IMR-90 (cell line): ENCODE measurements around the gene GGT1. TPM values are rescaled to one million over a fixed set of nuclear protein-coding genes. Genes with fewer than 3 reads are reported as not detected.
"Not testable (repeated sequence)": the region's sequence is repeated elsewhere in the genome, so short reads cannot be mapped to it uniquely, and the experiment has no call there.

ENCODE experiments used
- ATAC-seq: fragments of 200-7000 bp; cut with Tn5 transposase; 2 replicates; pipeline ENCODE4 v1.9.1; 2020; ENCODE audit warnings: low read depth, mild to moderate bottlenecking, moderate library complexity
- BruUV-seq: library from RNA; stranded (reverse); fragments of 400-500 nt; replicated peaks from 2 replicates; lab custom pipeline; 2021; lab: Mats Ljungman, UMichigan
- CTCF ChIA-PET: fragments of 300-600 bp; formaldehyde crosslinking; extraction: SDS; loops from one replicate; lab custom pipeline; 2021; ENCODE audit warnings: antibody characterized with exemption; lab: Yijun Ruan, JAX
- POLR2A ChIA-PET: fragments of 300-600 bp; sonication (Branson Sonifier 250); formaldehyde crosslinking; loops from one replicate; lab custom pipeline; 2022; ENCODE audit warnings: antibody characterized with exemption; ENCODE audit not compliant: unreplicated experiment; lab: Charles Lee
- DNase-seq: peaks from one replicate; pipeline ENCODE4 v3.0.0; 2013
- H2AFZ ChIP-seq: replicated peaks from 2 replicates; pipeline ENCODE3; 2013; ENCODE audit warnings: low read length, mild to moderate bottlenecking; ENCODE audit not compliant: poor library complexity
- H2AK5ac ChIP-seq: 2 replicates; pipeline ENCODE4 v1.6.1; 2013; ENCODE audit warnings: low read depth, low read length, inconsistent platforms
- H2AK9ac ChIP-seq: replicated peaks from 2 replicates; pipeline ENCODE3; 2013; ENCODE audit warnings: mild to moderate bottlenecking, low read depth, low read length, moderate library complexity; ENCODE audit not compliant: poor library complexity
- H2BK120ac ChIP-seq: 2 replicates; pipeline ENCODE4 v1.6.1; 2013; ENCODE audit warnings: low read depth, low read length, inconsistent platforms
- H2BK15ac ChIP-seq: 3 replicates; pipeline ENCODE4 v1.6.1; 2013; ENCODE audit warnings: low read depth, low read length, inconsistent platforms
- H2BK20ac ChIP-seq: 2 replicates; pipeline ENCODE4 v1.6.1; 2013; ENCODE audit warnings: low read depth, mild to moderate bottlenecking, inconsistent platforms, low read length, moderate library complexity
- H2BK5ac ChIP-seq: 2 replicates; pipeline ENCODE4 v1.6.1; 2013; ENCODE audit warnings: mild to moderate bottlenecking, low read depth, low read length, inconsistent platforms; ENCODE audit not compliant: poor library complexity, severe bottlenecking
- H3K14ac ChIP-seq: replicated peaks from 2 replicates; pipeline ENCODE4 v1.6.1; 2013; ENCODE audit warnings: low read depth, low read length, inconsistent platforms
- H3K18ac ChIP-seq: 2 replicates; pipeline ENCODE4 v1.6.1; 2013; ENCODE audit warnings: low read depth, low read length, control low read depth
- H3K23ac ChIP-seq: 2 replicates; pipeline ENCODE4 v1.6.1; 2013; ENCODE audit warnings: low read depth, low read length, inconsistent platforms
- H3K27ac ChIP-seq: 2 replicates; pipeline ENCODE4 v1.5.1; 2013; ENCODE audit warnings: mild to moderate bottlenecking, control low read depth, low read length; ENCODE audit not compliant: insufficient read depth
- H3K27me3 ChIP-seq: 2 replicates; pipeline ENCODE4 v1.6.1; 2013; ENCODE audit warnings: low read length; ENCODE audit not compliant: control insufficient read depth, insufficient read depth
- H3K36me3 ChIP-seq: 2 replicates; pipeline ENCODE4 v1.6.1; 2013; ENCODE audit warnings: low read length, mixed read lengths; ENCODE audit not compliant: control insufficient read depth, insufficient read depth
- H3K4ac ChIP-seq: 2 replicates; pipeline ENCODE4 v1.6.1; 2013; ENCODE audit warnings: low read depth, low read length, inconsistent platforms
- H3K4me1 ChIP-seq: 2 replicates; pipeline ENCODE4 v1.6.1; 2013; ENCODE audit warnings: low read length, mixed read lengths; ENCODE audit not compliant: control insufficient read depth, insufficient read depth
- H3K4me2 ChIP-seq: 2 replicates; pipeline ENCODE4 v1.6.1; 2013; ENCODE audit warnings: low read depth, mild to moderate bottlenecking, control low read depth, low read length, moderate library complexity
- H3K4me3 ChIP-seq: 2 replicates; pipeline ENCODE4 v1.5.1; 2013; ENCODE audit warnings: low read depth, mild to moderate bottlenecking, control low read depth, low read length, moderate library complexity; ENCODE audit not compliant: insufficient read depth
- H3K56ac ChIP-seq: 2 replicates; pipeline ENCODE4 v1.6.1; 2013; ENCODE audit warnings: low read length, inconsistent platforms; ENCODE audit not compliant: insufficient read depth; ENCODE audit errors: extremely low read depth
- H3K79me1 ChIP-seq, 2 experiments: 2 replicates each; pipeline ENCODE4 v1.6.1; 2013; ENCODE audit warnings: low read length in 2 of 2, inconsistent platforms in 1 of 2, low read depth in 1 of 2
- H3K9ac ChIP-seq: 2 replicates; pipeline ENCODE4 v1.6.1; 2013; ENCODE audit warnings: low read depth, low read length, control low read depth
- H3K9me1 ChIP-seq: 2 replicates; pipeline ENCODE4 v1.6.1; 2013; ENCODE audit warnings: low read length, inconsistent platforms; ENCODE audit not compliant: insufficient read depth
- H3K9me3 ChIP-seq: 2 replicates; pipeline ENCODE4 v1.6.1; 2013; ENCODE audit warnings: low read length; ENCODE audit not compliant: control insufficient read depth, insufficient read depth
- H4K20me1 ChIP-seq: 2 replicates; pipeline ENCODE4 v1.6.1; 2013; ENCODE audit warnings: low read length, inconsistent platforms; ENCODE audit not compliant: insufficient read depth
- H4K5ac ChIP-seq: 2 replicates; pipeline ENCODE4 v1.6.1; 2013; ENCODE audit warnings: mild to moderate bottlenecking, low read depth, low read length, control low read depth
- H4K8ac ChIP-seq, 2 experiments: 2 replicates each; pipeline ENCODE4 v1.6.1; 2013; ENCODE audit warnings: low read depth in 2 of 2, low read length in 2 of 2, control low read depth in 1 of 2, inconsistent platforms in 1 of 2
- H4K91ac ChIP-seq: 2 replicates; pipeline ENCODE4 v1.6.1; 2013; ENCODE audit warnings: low read depth, low read length, inconsistent platforms; ENCODE audit not compliant: insufficient read depth
- CEBPB ChIP-seq: IDR thresholded peaks from 2 replicates; pipeline ENCODE4 v1.6.1; 2012; ENCODE audit warnings: low read depth, low read length, improper control_type of control experiment
- MAZ ChIP-seq: IDR thresholded peaks from 2 replicates; pipeline ENCODE4 v1.6.1; 2012; ENCODE audit warnings: low read depth, mild to moderate bottlenecking, low read length, improper control_type of control experiment, moderate library complexity, borderline replicate concordance
- NFE2L2 ChIP-seq: fragments of 150-350 bp; IDR thresholded peaks from 2 replicates; pipeline ENCODE4 v1.6.1; 2016; ENCODE audit warnings: low read depth, mild to moderate bottlenecking, low read length
- RAD21 ChIP-seq: IDR thresholded peaks from 2 replicates; pipeline ENCODE4 v1.6.1; 2012; ENCODE audit warnings: low read length, improper control_type of control experiment
- RCOR1 ChIP-seq: IDR thresholded peaks from 2 replicates; pipeline ENCODE4 v1.6.1; 2012; ENCODE audit warnings: mild to moderate bottlenecking, low read length, improper control_type of control experiment; ENCODE audit not compliant: insufficient replicate concordance
- WGBS, 2 experiments: methylation state at CpG; one replicate each; pipeline versions ENCODE4 v1.1.5 to v1.1.7; 2013; ENCODE audit warnings: missing lambda C conversion rate in 2 of 2; ENCODE audit not compliant: insufficient read length in 1 of 2; ENCODE audit errors: extremely low coverage in 2 of 2; 5-methylcytosine and 5-hydroxymethylcytosine counted together
- dilution Hi-C: fragments of 300-500 bp; cut with HindIII; formaldehyde crosslinking; loops from one replicate; pipeline ENCODE4 v1.14.3; 2018; ENCODE audit warnings: low sequenced_read_pairs; ENCODE audit not compliant: unreplicated experiment
- in situ Hi-C: fragments of 300-500 bp; cut with MboI; formaldehyde crosslinking; loops from 3 replicates; pipeline ENCODE4 v1.14.3; 2019; ENCODE audit warnings: low sequenced_read_pairs, inconsistent platforms, mixed read lengths
- intact Hi-C: fragments of 100-400 bp; cut with micrococcal nuclease; formaldehyde crosslinking; loops from 2 replicates; pipeline ENCODE4 v1.10.0; 2022
- polyA plus RNA-seq, 3 experiments: library from polyadenylated mRNA; depleted of rRNA; stranded (reverse); fragments of >200 nt; gene quantifications; 2 replicates each; pipeline ENCODE4 v1.2.3, GENCODE V29; 2012; ENCODE audit warnings: low replicate concordance in 1 of 3
- total RNA-seq: library from RNA; depleted of rRNA; stranded (reverse); fragments of >200 nt; gene quantifications from 2 replicates; pipeline ENCODE4 v1.2.3, GENCODE V29; 2012

GGT1 gene
- total and polyA plus RNA-seq, 2 of the 4 experiments (the other 2 are of a cell fraction), result 3.4 to 7.3 TPM

- no peak overlapping the region for H4K5ac ChIP-seq
- H2BK20ac ChIP-seq, result no peak overlapping the region
- H3K9me3 ChIP-seq, result no peaks in the 10 kb centered on the region
- CTCF ChIA-PET, result no interaction called here
- no peak overlapping the region for H3K4ac ChIP-seq
- no peak overlapping the region for H3K9ac ChIP-seq
- H2BK5ac ChIP-seq, result no peak overlapping the region
- intact Hi-C loops, result no loop called here
- no peak overlapping the region for H4K8ac ChIP-seq
- no peak overlapping the region for H3K14ac ChIP-seq
- no peak overlapping the region for H3K4me3 ChIP-seq
- H2BK15ac ChIP-seq, result no peak overlapping the region
- H4K91ac ChIP-seq, result no peak overlapping the region
- no peak overlapping the region for H3K23ac ChIP-seq
- H2AK5ac ChIP-seq, result no peak overlapping the region
- H3K27me3 ChIP-seq, result no peaks in the 10 kb centered on the region
- POLR2A ChIA-PET, result no interaction called here
- no peak overlapping the region for H3K4me2 ChIP-seq
- no peak overlapping the region for H2BK120ac ChIP-seq
- no TSS peak for BruUV-seq
- H4K20me1 ChIP-seq, result no peaks in the 10 kb centered on the region
- peaks cover 2% of the 10 kb centered on the region; the same call in 1 of the 2 replicates for H3K4me1 ChIP-seq
- no peak overlapping the region for H2AK9ac ChIP-seq
- ATAC-seq, result no peak
- H3K79me1 ChIP-seq, result no peaks in the 10 kb centered on the region
- H3K56ac ChIP-seq, result no peak overlapping the region
- in situ Hi-C loops, result no loop called here
- TF ChIP-seq NFE2L2, result no peak
- no peak for TF ChIP-seq RAD21
- no peak for TF ChIP-seq CEBPB
- no peak for TF ChIP-seq MAZ
- TF ChIP-seq RCOR1, result no peak
- H3K18ac ChIP-seq, result no peak overlapping the region
- dilution Hi-C loops, result no loop called here
- H2AFZ ChIP-seq, result no peak overlapping the region
- no peak overlapping the region for H3K27ac ChIP-seq
- no peaks in the 10 kb centered on the region for H3K9me1 ChIP-seq
- WGBS, 2 experiments, result 86% methylated on average over 1 of the region's 12 CpGs; no CpG with 5 or more reads in 1 of the 2 experiments
- DNase-seq, result no peak
- H3K36me3 ChIP-seq, result no peaks in the 10 kb centered on the region
Observed at GRCh38 chr22:24601217-24602104, 1.5 kb upstream of the GGT1 start.

DNA sequence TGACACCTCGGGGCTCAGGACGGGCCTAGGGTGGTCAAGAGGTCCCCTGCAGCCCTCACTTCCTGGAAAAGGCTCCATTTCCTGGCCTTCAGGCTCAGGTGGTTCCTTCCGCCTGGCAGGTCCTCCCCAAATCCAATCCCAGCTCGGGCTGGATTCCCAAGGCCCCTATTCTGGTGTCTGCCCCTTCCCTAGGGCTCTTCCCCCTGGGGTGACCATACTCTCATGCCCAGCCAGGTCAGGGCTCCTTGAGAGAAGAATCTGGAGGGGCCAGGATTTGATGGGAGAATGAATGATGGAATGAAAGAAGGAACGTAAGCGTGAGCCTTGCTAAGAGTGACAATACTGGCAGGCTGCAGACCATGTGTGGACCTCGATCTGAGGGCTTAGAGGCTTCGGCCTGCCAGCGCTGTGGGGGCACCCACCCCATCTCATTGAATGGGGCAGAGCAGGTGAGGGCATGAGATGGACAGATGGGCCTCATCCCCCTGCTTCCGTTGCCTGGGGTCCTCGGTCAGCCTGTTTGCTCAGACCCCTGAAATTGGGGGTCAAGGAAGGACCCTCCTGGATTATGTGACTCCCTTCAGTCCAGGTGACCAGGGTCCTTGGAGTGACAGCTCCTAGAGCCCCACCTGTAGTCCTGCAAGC, 766 bp upstream of the GGT1 start:
- H3K4me3 ChIP-seq, in situ Hi-C loops, H3K27ac ChIP-seq, H3K9me1 ChIP-seq, H3K4ac ChIP-seq, H2BK5ac ChIP-seq, H3K79me1 ChIP-seq, H3K27me3 ChIP-seq, H2AK5ac ChIP-seq, H3K4me2 ChIP-seq, H3K14ac ChIP-seq, H2BK120ac ChIP-seq, POLR2A ChIA-PET, CTCF ChIA-PET, H2AFZ ChIP-seq, H3K4me1 ChIP-seq, H3K9ac ChIP-seq, H3K9me3 ChIP-seq, H2BK15ac ChIP-seq, H2BK20ac ChIP-seq, H3K36me3 ChIP-seq, BruUV-seq, intact Hi-C loops, H3K18ac ChIP-seq, H4K8ac ChIP-seq, dilution Hi-C loops, H4K20me1 ChIP-seq, H2AK9ac ChIP-seq, H3K23ac ChIP-seq, H4K91ac ChIP-seq, DNase-seq, ATAC-seq, H4K5ac ChIP-seq, H3K56ac ChIP-seq: not testable (repeated sequence)
- 87% methylated on average over 5 of the region's 11 CpGs; no CpG with 5 or more reads in 1 of the 2 experiments for WGBS, 2 experiments
